H1 (cell line): Measurements from ENCODE around the gene MIDN. TPM values are rescaled to one million over a fixed set of nuclear protein-coding genes. Genes with fewer than 3 reads are reported as not detected.

ENCODE experiments used
- ASH2L ChIP-seq: fragments of 200-600, 300-600 bp; sonication (generic); IDR thresholded peaks from one replicate; pipeline ENCODE4 v1.7.1; 2017; ENCODE audit warnings: low read length
- ATF3 ChIP-seq: IDR thresholded peaks from 2 replicates; pipeline ENCODE4 v1.6.1; 2011; ENCODE audit warnings: low read depth, mild to moderate bottlenecking, low read length; ENCODE audit not compliant: insufficient read depth
- EZH2 ChIP-seq: fragments of 200-600 bp; sonication (generic); IDR thresholded peaks from 2 replicates; pipeline ENCODE4 v1.7.1; 2012; ENCODE audit warnings: low read depth, mild to moderate bottlenecking, moderate library complexity, low read length, inconsistent platforms; ENCODE audit not compliant: severe bottlenecking
- NANOG ChIP-seq: IDR thresholded peaks from 2 replicates; pipeline ENCODE4 v1.6.1; 2011; ENCODE audit warnings: low read length, low read depth, mild to moderate bottlenecking, inconsistent platforms; ENCODE audit not compliant: insufficient read depth, poor library complexity, severe bottlenecking
- POLR2A ChIP-seq, 2 experiments: IDR thresholded peaks; 1 replicate in 1 of 2; 2 replicates in 1 of 2; pipeline ENCODE4 v1.6.1; 2011; ENCODE audit warnings: low read depth in 2 of 2, low read length in 2 of 2, mild to moderate bottlenecking in 2 of 2; ENCODE audit errors: control extremely low read depth in 1 of 2
- POLR2AphosphoS5 ChIP-seq: IDR thresholded peaks from 2 replicates; pipeline ENCODE4 v1.6.1; 2011; ENCODE audit warnings: low read depth, low read length
- RNF2 ChIP-seq: fragments of 200-900, 300-1000 bp; sonication (generic); IDR thresholded peaks from 2 replicates; pipeline ENCODE4 v1.7.1; 2016; ENCODE audit warnings: borderline replicate concordance, low read depth, mild to moderate bottlenecking, antibody characterized with exemption, low read length; ENCODE audit not compliant: poor library complexity, severe bottlenecking; ENCODE audit errors: missing control alignments
- TAF7 ChIP-seq: optimal IDR thresholded peaks from 2 replicates; pipeline ENCODE3; 2011; ENCODE audit warnings: low read depth, mild to moderate bottlenecking, inconsistent platforms, low read length, moderate library complexity, borderline replicate concordance
- polyA plus RNA-seq, 7 experiments: library from polyadenylated mRNA; depleted of rRNA in 3 of 7; stranded (reverse) in 5 of 7; unstranded in 2 of 7; fragments of >200 nt in 5 of 7; fragments of 200-250 nt in 2 of 7; gene quantifications; 1 replicate in 5 of 7; 2 replicates in 1 of 7; 4 replicates in 1 of 7; pipeline versions ENCODE4 v1.2.1 to v1.2.3, GENCODE V29; 2011 to 2013; ENCODE audit warnings: missing spikeins in 2 of 7, mixed read lengths in 2 of 7
- total RNA-seq: library from RNA; stranded (reverse); fragmentation: NEBNext Ultra II Directional; extraction: Animal tissue kit (Norgen Biotek cat#: 25700); gene quantifications from 2 replicates; pipeline ENCODE4 v1.2.1, GENCODE V29; 2021
- TF ChIP-seq, protein P1 (sequence below): fragments of 300-600 bp; sonication (generic); IDR thresholded peaks from 2 replicates; pipeline ENCODE4 v1.7.1; 2012; ENCODE audit warnings: low read length, moderate library complexity, mild to moderate bottlenecking, inconsistent platforms; ENCODE audit not compliant: insufficient replicate concordance

MIDN gene
- total and polyA plus RNA-seq, 2 of the 8 experiments (the other 6 are each of a cell fraction or from before 2014, with no cell fraction given): 39.8 to 159 TPM

DNA sequence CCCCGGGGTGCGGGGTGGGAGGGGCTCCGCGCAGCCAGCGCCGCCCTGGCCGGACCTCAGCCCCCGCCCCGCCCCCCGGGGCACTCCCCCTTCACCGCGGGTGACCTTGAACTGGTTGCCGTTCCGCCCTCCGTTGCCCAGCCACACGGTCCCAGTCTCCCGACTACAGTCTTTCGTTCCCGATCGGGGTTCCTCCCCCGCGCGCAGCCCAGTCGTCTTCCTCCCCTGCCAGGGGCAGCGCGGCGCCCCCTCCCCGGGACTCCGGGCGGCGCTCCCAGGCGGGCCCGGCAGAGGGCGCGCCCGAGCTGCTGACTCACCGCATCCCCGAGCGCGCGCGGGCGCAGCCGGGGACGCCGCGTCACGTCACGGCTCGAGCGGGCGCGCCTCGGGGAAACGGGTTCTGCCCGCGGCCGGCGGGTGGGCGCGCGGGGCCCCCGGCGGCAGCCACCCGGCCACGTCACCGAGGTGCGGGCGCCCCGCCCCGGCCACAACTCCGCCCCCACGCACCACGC lies 459 bp downstream of the MIDN start (continued):
- TF ChIP-seq, protein P1, sequence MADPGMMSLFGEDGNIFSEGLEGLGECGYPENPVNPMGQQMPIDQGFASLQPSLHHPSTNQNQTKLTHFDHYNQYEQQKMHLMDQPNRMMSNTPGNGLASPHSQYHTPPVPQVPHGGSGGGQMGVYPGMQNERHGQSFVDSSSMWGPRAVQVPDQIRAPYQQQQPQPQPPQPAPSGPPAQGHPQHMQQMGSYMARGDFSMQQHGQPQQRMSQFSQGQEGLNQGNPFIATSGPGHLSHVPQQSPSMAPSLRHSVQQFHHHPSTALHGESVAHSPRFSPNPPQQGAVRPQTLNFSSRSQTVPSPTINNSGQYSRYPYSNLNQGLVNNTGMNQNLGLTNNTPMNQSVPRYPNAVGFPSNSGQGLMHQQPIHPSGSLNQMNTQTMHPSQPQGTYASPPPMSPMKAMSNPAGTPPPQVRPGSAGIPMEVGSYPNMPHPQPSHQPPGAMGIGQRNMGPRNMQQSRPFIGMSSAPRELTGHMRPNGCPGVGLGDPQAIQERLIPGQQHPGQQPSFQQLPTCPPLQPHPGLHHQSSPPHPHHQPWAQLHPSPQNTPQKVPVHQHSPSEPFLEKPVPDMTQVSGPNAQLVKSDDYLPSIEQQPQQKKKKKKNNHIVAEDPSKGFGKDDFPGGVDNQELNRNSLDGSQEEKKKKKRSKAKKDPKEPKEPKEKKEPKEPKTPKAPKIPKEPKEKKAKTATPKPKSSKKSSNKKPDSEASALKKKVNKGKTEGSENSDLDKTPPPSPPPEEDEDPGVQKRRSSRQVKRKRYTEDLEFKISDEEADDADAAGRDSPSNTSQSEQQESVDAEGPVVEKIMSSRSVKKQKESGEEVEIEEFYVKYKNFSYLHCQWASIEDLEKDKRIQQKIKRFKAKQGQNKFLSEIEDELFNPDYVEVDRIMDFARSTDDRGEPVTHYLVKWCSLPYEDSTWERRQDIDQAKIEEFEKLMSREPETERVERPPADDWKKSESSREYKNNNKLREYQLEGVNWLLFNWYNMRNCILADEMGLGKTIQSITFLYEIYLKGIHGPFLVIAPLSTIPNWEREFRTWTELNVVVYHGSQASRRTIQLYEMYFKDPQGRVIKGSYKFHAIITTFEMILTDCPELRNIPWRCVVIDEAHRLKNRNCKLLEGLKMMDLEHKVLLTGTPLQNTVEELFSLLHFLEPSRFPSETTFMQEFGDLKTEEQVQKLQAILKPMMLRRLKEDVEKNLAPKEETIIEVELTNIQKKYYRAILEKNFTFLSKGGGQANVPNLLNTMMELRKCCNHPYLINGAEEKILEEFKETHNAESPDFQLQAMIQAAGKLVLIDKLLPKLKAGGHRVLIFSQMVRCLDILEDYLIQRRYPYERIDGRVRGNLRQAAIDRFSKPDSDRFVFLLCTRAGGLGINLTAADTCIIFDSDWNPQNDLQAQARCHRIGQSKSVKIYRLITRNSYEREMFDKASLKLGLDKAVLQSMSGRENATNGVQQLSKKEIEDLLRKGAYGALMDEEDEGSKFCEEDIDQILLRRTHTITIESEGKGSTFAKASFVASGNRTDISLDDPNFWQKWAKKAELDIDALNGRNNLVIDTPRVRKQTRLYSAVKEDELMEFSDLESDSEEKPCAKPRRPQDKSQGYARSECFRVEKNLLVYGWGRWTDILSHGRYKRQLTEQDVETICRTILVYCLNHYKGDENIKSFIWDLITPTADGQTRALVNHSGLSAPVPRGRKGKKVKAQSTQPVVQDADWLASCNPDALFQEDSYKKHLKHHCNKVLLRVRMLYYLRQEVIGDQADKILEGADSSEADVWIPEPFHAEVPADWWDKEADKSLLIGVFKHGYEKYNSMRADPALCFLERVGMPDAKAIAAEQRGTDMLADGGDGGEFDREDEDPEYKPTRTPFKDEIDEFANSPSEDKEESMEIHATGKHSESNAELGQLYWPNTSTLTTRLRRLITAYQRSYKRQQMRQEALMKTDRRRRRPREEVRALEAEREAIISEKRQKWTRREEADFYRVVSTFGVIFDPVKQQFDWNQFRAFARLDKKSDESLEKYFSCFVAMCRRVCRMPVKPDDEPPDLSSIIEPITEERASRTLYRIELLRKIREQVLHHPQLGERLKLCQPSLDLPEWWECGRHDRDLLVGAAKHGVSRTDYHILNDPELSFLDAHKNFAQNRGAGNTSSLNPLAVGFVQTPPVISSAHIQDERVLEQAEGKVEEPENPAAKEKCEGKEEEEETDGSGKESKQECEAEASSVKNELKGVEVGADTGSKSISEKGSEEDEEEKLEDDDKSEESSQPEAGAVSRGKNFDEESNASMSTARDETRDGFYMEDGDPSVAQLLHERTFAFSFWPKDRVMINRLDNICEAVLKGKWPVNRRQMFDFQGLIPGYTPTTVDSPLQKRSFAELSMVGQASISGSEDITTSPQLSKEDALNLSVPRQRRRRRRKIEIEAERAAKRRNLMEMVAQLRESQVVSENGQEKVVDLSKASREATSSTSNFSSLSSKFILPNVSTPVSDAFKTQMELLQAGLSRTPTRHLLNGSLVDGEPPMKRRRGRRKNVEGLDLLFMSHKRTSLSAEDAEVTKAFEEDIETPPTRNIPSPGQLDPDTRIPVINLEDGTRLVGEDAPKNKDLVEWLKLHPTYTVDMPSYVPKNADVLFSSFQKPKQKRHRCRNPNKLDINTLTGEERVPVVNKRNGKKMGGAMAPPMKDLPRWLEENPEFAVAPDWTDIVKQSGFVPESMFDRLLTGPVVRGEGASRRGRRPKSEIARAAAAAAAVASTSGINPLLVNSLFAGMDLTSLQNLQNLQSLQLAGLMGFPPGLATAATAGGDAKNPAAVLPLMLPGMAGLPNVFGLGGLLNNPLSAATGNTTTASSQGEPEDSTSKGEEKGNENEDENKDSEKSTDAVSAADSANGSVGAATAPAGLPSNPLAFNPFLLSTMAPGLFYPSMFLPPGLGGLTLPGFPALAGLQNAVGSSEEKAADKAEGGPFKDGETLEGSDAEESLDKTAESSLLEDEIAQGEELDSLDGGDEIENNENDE: no peak
- TF ChIP-seq POLR2A (IDR thresholded peaks at IDR 0.05; ENCODE audit: control extremely low read depth in 1 of 2, low read depth in 2 of 2, low read length in 2 of 2) (peak in 1 of 2 experiments; percentile 63; a peak in 2 of 3 replicates), RNF2 (no peak), NANOG (no peak), TAF7 (peak; percentile 56), POLR2AphosphoS5 (peak; percentile 79), EZH2 (no peak), ASH2L (no peak), ATF3 (peak; percentile 22; the same call in 1 of the 2 replicates)
